ENCODE measurements around the gene CREB1. TPM values are rescaled to one million over a fixed set of nuclear protein-coding genes. Genes with fewer than 3 reads are reported as not detected.

Gene CREB1
- total RNA-seq (2022) (81.4 and 81.6 TPM in 2 replicates), Bru-seq, nascent RNA (percentile 94 among the genes with signal in this experiment), BruChase-seq, experiment 1, labeled RNA remaining after a 6-hour chase (percentile 79 among the genes with signal in this experiment), BruChase-seq, experiment 2, labeled RNA remaining after a 2-hour chase (percentile 89 among the genes with signal in this experiment)
- long read RNA-seq, full-length matches to known transcripts = 18 of 31 reads
- long read RNA-seq, partial matches to known transcripts = 2 of 31 reads
- long read RNA-seq, other reads (novel, unspliced or antisense) = 11 of 31 reads

GRCh38 chr2:207529330-207530159, at the start of gene CREB1:
Gene CREB1, plus strand, starts transcription at chr2:207529962. Its CDS starts 25,674 bp downstream, at chr2:207555636.
- intact Hi-C loops (cut with micrococcal nuclease; ENCODE audit: unreplicated experiment) = loop anchor here (5.0 kb wide), 1 partner anchor 367 kb away; no protein-coding TSS in a partner anchor
- Mint-ChIP-seq H3K27me3 (ENCODE audit: unreplicated experiment) (no peaks in the 10 kb centered on the region), H3K9me3 (ENCODE audit: low read depth, unreplicated experiment) (no peaks in the 10 kb centered on the region), H3K4me3 (ENCODE audit: low read depth, unreplicated experiment) (peak within 1 kb of the TSS; percentile 85), H3K27ac (ENCODE audit: unreplicated experiment) (peak within 1 kb of the TSS; percentile 97), H3K36me3 (ENCODE audit: insufficient read depth, unreplicated experiment) (peaks cover 46% of the 10 kb centered on the region), H3K4me1 (ENCODE audit: low read depth, unreplicated experiment) (peaks cover 20% of the 10 kb centered on the region)
- CTCF ChIA-PET = interaction anchor here (0.5 to 1.2 kb wide), 2 partner anchors 33 to 728 kb away, joined by 3 read pairs; no protein-coding TSS in a partner anchor
- DNase-seq = peak; percentile 99
- BruUV-seq (replicated peaks) = no TSS peak
- no peak for TF ChIP-seq CTCF (IDR thresholded peaks at IDR 0.05; ENCODE audit: unreplicated experiment)

- peaks cover 9% of the 10 kb centered on the region for H3K4me1 Mint-ChIP-seq (ENCODE audit: low read depth, unreplicated experiment)
- DNase-seq = no peak
- CTCF ChIA-PET = interaction anchor here (0.6 kb wide), 1 partner anchor 485 kb away, joined by 3 read pairs; no protein-coding TSS in a partner anchor
- TF ChIP-seq CTCF (IDR thresholded peaks at IDR 0.05; ENCODE audit: unreplicated experiment) = no peak
- H3K27ac Mint-ChIP-seq (ENCODE audit: unreplicated experiment) = no peak overlapping the region
- intact Hi-C loops (cut with micrococcal nuclease; ENCODE audit: unreplicated experiment) = no loop called here
- H3K27me3 Mint-ChIP-seq (ENCODE audit: unreplicated experiment) = no peaks in the 10 kb centered on the region
- H3K4me3 Mint-ChIP-seq (ENCODE audit: low read depth, unreplicated experiment) = no peak overlapping the region
- no TSS peak for BruUV-seq (replicated peaks)
- H3K9me3 Mint-ChIP-seq (ENCODE audit: low read depth, unreplicated experiment) = no peaks in the 10 kb centered on the region
- no peaks in the 10 kb centered on the region for H3K36me3 Mint-ChIP-seq (ENCODE audit: insufficient read depth, unreplicated experiment)
These were observed 49.2 kb upstream of the CREB1 start for GRCh38 chr2:207480521-207481040.

GRCh38 chr2:207481924-207482323, 47.8 kb upstream of the CREB1 start:
- H3K36me3 Mint-ChIP-seq (ENCODE audit: insufficient read depth, unreplicated experiment) = no peaks in the 10 kb centered on the region
- CTCF ChIA-PET = no interaction called here
- BruUV-seq (replicated peaks) = no TSS peak
- TF ChIP-seq CTCF (IDR thresholded peaks at IDR 0.05; ENCODE audit: unreplicated experiment) = no peak
- no peak for DNase-seq
- no peaks in the 10 kb centered on the region for H3K9me3 Mint-ChIP-seq (ENCODE audit: low read depth, unreplicated experiment)
- H3K4me3 Mint-ChIP-seq (ENCODE audit: low read depth, unreplicated experiment) = no peak overlapping the region
- peaks cover 9% of the 10 kb centered on the region for H3K4me1 Mint-ChIP-seq (ENCODE audit: low read depth, unreplicated experiment)
- H3K27me3 Mint-ChIP-seq (ENCODE audit: unreplicated experiment) = no peaks in the 10 kb centered on the region
- intact Hi-C loops (cut with micrococcal nuclease; ENCODE audit: unreplicated experiment) = no loop called here
- H3K27ac Mint-ChIP-seq (ENCODE audit: unreplicated experiment) = no peak overlapping the region

- no peak overlapping the region for H3K4me3 Mint-ChIP-seq (ENCODE audit: low read depth, unreplicated experiment)
- H3K4me1 Mint-ChIP-seq (ENCODE audit: low read depth, unreplicated experiment) = peaks cover 8% of the 10 kb centered on the region
- DNase-seq = no peak
- TF ChIP-seq CTCF (IDR thresholded peaks at IDR 0.05; ENCODE audit: unreplicated experiment) = no peak
- H3K27me3 Mint-ChIP-seq (ENCODE audit: unreplicated experiment) = no peaks in the 10 kb centered on the region
- CTCF ChIA-PET = no interaction called here
- no peaks in the 10 kb centered on the region for H3K36me3 Mint-ChIP-seq (ENCODE audit: insufficient read depth, unreplicated experiment)
- H3K27ac Mint-ChIP-seq (ENCODE audit: unreplicated experiment) = no peak overlapping the region
- BruUV-seq (replicated peaks) = no TSS peak
- intact Hi-C loops (cut with micrococcal nuclease; ENCODE audit: unreplicated experiment) = no loop called here
- H3K9me3 Mint-ChIP-seq (ENCODE audit: low read depth, unreplicated experiment) = no peaks in the 10 kb centered on the region
These were observed 47.1 kb upstream of the CREB1 start for GRCh38 chr2:207482630-207483029.

All from Calu3 (cell line).